IPS-11a (cell line): ENCODE results near the gene GAL3ST3.
"Not testable (repeated sequence)": the region's sequence is repeated elsewhere in the genome, so short reads cannot be mapped to it uniquely, and the experiment has no call there.

Experiments used
- H3K4me3 ChIP-seq: one replicate; pipeline ENCODE4 v1.5.1; 2013; ENCODE audit warnings: low read depth, low read length, control low read depth

GAL3ST3 gene

DNA sequence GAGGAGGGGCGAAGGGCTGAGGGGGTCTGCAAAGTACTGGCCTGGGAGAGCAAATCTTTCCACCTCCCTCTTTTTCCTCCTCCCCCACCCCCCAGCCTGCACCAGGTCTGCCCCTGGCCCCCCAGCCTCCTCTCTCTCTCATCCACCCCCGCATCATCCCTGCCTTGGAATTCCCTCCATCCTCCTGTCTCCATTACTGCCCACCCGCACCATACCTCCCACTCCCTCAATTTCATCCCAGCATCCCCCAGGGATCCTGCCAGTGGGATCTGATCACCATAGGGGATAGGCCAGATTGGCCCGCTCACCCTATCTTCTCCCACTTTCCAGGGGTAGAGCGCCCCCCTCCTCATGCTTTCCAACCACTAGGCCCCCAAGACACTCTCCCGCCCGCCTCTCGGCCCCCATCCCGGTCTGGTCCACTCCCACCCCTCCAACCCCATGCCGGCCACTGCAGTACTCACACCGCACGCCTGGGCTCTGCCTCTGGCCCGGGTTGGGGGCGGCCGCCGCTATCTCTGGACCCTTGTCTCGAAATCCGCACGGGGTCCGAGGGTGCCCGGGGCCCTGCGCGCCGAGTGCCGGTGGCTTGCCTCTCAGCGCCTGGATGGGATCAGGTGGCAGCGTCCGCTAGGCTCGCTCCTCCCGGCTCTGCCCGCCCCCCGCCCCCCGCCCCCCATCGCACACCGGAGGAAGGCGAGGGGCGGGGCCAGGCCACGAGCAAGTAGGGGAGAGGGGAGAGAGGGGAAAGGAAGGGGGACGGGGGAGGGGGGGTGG lies at the start of gene GAL3ST3:
GAL3ST3 (minus strand) TSS at position 615 of the 777 bp plus-strand sequence. CDS start 3,746 bp downstream, outside the sequence.
- H3K4me3 ChIP-seq: peak within 1 kb of the TSS; percentile 53

DNA sequence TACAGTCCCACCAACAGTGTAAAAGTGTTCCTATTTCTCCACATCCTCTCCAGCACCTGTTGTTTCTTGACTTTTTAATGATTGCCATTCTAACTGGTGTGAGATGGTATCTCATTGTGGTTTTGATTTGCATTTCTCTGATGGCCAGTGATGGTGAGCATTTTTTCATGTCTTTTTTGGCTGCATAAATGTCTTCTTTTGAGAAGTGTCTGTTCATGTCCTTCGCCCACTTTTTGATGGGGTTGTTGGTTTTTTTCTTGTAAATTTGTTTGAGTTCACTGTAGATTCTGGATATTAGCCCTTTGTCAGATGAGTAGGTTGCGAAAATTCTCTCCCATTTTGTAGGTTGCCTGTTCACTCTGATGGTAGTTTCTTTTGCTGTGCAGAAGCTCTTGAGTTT lies 43.2 kb upstream of the GAL3ST3 start:
- not testable (repeated sequence) for H3K4me3 ChIP-seq

DNA sequence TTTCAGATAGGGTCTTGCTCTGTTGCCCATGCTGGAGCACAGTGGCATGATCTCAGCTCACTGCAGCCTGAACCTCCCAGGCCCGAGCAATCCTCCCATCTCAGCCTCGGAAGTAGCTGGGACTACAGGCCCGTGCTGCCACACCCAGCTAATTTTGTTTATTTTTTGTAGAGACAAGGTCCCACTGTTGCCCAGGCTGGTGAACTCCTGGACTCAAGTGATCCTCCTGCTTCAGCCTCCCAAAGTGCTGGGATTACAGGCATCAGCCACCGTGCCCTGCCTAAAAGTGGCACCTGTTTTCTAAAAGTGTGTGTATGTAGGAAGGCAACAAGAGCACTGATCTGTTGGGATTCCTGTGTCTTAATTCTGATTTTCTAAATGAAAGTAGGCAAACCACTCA lies 41.3 kb upstream of the GAL3ST3 start:
- H3K4me3 ChIP-seq: no peak overlapping the region

- no peak overlapping the region for H3K4me3 ChIP-seq
These were observed 40.1 kb upstream of the GAL3ST3 start for GRCh38 chr11:66089067-66089466.

DNA sequence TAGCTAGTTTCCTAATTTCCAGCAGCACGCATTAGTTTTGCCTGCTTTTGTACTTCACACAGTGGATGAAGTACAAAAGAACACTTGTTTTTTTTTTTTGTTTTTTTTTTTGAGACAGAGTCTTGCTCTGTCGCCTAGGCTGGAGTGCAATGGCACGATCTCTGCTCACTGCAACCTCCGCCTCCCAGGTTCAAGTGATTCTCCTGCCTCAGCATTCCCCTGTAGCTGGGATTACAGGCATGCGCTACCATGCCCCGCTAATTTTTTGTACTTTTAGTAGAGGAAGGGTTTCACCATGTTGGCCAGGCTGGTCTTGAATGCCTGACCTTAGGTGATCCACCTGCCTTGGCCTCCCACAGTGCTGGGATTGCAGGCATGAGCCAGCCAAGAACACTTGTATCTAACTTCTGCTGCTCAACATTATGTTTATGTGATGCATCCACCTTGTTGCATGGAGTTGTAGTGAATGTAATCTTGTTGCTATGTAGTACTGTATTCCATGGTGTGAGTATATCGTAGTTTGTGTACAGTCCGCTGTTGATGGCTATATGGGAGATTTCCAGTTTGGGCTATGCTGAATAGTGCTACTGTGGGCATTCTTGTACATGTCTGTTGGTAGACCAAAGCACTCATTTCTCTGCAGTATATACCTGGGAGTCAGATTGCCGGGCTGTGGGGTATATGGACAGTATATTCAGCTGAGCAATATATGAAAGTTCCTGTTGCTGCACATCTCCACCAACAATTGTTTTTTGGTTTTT lies 38.4 kb upstream of the GAL3ST3 start:
- no peak overlapping the region for H3K4me3 ChIP-seq

DNA sequence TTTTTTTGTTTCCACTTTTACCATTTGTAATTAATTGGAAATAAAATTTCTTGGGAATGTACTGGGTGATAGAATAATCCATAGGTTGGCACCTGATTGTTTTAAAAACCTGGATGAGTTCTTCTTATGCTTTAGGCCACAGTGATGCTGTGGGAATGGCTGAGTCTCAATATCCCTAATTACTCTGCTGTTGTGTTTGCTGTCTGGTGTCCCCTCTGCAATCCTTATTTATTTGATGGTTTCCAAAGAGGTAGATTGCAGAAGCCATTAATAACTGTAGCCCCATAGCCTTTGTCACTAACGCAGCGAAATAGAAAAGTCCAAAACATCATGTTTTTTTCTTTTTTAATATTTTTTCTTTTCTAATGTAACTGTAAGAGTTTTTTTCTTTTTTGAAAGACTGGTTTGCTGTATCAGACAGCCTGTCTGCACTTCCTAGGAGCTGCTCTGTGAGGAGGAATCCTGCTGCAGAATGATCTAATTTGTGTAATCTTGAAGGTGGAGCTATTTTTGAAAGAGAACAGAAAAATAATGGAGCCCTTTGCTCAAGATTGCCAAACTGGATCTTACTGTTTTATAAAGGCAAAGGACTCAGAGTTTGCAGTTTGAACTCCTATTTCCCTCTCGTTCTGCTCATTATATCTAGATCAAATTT lies 36.0 kb upstream of the GAL3ST3 start:
- no peak overlapping the region for H3K4me3 ChIP-seq

- H3K4me3 ChIP-seq: no peak overlapping the region
These were observed 34.8 kb upstream of the GAL3ST3 start for GRCh38 chr11:66083767-66084166.

DNA sequence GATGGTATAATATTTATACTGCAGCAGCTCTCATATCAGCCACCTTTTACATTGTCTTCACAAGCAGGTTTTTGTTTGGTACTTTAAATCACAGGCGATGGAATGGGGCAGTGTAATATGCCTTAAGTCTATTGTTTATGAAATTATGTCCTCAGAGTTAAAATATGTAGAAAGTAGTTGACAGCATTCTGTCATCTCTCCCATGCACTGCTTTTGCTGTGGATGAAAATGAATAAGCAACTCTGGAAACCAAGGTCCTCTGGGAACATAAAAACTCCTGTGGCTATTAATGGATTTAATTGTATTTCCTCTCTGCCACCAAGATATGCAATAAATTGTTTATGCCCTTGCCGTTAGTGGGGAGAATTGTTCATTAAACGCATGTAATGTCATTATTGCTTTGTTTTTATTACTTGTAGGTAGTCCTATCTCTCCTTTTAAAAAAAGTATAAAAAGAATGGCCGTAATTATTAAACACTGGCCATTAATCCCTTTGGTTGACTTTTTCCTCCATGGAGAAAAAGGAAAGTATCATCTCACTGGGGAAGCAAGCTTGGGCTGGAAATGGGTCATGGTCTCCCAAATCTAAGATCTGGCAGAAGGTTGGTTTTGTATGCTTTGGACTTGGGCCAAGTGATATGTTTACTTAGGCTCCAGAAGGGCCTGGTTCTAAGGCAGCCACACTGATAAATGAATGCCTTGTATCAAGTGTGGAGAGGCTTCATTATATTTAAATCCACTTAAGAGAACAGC lies 34.2 kb upstream of the GAL3ST3 start:
- H3K4me3 ChIP-seq: no peak overlapping the region

DNA sequence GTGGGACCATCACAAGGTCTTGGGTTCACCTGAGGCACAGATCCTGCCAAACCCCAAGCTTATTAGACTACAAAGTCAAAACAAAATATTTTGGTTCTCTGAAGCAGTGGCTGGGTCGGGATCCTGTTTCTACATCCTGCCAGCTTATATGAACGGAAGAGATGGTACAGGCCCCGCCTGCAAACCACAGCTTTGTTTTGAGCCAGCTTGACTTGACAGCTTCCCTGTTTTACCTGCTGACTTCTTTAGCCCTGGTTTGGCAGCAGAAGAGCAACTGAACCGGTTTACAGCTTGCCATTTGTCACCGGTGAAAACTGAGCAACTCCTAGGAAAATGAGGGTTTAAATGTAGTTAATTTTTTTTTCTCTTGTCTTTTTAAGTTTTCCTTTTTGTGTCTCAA lies 32.5 kb upstream of the GAL3ST3 start:
- H3K4me3 ChIP-seq: no peak overlapping the region

GRCh38 chr11:66080055-66080817 lies 31.3 kb upstream of the GAL3ST3 start:
- no peak overlapping the region for H3K4me3 ChIP-seq

DNA sequence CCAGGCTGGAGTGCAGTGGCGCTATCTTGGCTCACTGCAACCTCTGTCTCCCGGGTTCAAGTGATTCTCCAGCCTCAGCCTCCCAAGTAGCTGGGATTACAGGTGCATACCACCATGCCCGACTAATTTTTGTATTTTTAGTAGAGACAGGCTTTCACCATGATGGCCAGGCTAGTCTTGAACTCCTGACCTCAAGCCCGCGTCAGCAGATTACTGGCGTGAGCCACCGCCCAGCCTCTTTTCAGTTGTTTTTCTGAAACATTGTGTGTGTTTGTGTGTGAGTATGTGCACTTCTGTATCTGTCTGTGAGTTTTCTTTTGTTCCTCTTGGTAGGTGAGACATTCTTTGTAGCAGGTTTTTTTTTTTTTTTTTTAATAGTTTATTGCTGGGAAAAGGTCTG lies 30.0 kb upstream of the GAL3ST3 start:
- H3K4me3 ChIP-seq: not testable (repeated sequence)

- H3K4me3 ChIP-seq: no peak overlapping the region
These were observed 29.0 kb upstream of the GAL3ST3 start for GRCh38 chr11:66077927-66078326.

DNA sequence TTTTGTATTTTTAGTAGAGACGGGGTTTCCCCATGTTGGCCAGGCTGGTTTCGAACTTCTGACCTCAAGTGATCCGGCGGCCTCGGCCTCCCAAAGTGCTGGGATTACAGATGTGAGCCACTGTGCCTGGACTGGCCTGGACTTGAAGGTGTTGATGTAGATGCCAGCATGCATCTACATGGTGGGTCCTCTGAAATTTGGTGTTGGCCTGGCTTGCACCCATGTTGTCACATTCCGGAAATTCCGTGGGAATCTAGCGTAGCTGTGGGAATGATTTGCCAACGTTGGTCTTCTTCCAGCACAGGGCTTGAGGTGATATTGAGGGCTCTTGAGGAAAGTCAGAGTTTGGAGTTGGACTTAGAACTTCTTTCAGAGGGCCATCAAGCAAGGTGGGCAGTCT lies 27.6 kb upstream of the GAL3ST3 start:
- H3K4me3 ChIP-seq: no peak overlapping the region

GRCh38 chr11:66075273-66075672 lies 26.3 kb upstream of the GAL3ST3 start:
- H3K4me3 ChIP-seq: no peak overlapping the region

GRCh38 chr11:66073669-66074068 lies 24.7 kb upstream of the GAL3ST3 start:
- H3K4me3 ChIP-seq: no peak overlapping the region

DNA sequence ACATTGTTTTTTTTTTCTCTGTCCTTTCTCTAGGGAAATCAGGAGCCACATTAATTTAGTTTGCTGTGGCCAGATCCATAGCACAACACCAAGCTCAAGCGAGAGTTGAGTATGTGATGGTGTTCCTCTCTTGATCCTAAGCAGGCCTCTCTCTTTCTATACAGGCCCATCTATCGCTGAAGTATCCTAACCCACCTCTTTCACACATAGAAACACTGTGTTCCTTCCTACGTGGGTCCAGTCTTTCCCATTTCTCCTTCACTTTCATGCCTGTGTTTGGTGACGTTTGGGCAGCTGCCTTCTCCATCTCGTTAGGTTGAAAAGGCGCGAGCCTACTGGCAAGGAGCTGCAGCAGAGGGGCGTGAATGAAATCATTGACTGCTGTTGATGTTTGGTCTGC lies 23.6 kb upstream of the GAL3ST3 start:
- no peak overlapping the region for H3K4me3 ChIP-seq

DNA sequence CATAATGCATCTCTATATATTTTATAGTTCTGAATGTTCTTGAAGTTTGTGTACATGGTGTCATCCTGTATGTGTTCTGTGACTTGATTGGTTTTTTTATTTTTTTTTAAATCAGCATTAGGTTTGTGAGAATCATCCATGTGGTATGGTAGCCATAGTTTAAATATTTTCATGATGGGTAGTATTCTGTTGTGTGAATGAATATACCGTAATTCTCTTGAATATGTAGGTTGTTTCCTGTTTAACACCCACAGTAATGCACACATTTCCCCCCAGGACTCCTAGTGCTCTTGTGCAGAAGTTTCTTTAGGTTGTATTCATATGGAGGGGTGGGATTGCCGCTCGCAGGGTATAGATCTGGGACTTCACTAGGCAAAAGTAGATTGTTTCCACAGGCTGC lies 23.1 kb upstream of the GAL3ST3 start:
- H3K4me3 ChIP-seq: no peak overlapping the region

DNA sequence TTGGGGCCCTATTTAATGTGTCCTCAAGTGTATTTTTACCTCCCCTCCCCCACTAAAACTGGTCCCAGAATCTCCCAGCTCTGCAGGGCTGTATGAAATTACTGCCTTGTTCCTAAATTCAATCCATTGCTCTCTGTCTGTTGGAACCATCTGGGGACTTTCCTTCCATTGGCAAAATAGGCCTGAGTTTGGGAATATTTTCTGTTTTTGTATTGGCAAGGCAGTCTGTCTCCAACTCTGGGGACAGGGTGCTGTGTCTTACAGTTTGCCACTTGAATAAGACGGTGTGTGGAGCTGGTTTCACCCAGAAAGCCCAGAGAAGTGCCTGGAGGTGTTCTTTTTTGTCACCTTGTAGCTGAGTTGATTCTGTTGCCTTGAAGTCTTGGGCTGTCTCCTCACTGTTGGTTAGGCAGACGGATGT lies 22.4 kb upstream of the GAL3ST3 start:
- H3K4me3 ChIP-seq: peak overlapping the region; percentile 56

- peak overlapping the region; percentile 56 for H3K4me3 ChIP-seq
These were observed 21.8 kb upstream of the GAL3ST3 start for GRCh38 chr11:66070604-66071380.
